Progenitor cell of endocrine pancreas (in vitro differentiated cells): ENCODE data around the gene PRR22. TPM values are rescaled to one million over a fixed set of nuclear protein-coding genes. Genes with fewer than 3 reads are reported as not detected.

Experiments used
- DNase-seq: peaks from one replicate; pipeline ENCODE4 v3.0.0; 2021; ENCODE audit warnings: low spot score; ENCODE audit not compliant: unreplicated experiment
- H3K27ac Mint-ChIP-seq: 2 replicates; pipeline ENCODE4 v1.8.0; 2021; ENCODE audit warnings: mild to moderate bottlenecking, moderate library complexity, mixed read lengths
- H3K27me3 Mint-ChIP-seq: 2 replicates; pipeline ENCODE4 v1.8.0; 2021; ENCODE audit warnings: mixed read lengths
- H3K36me3 Mint-ChIP-seq: 2 replicates; pipeline ENCODE4 v1.8.0; 2022; ENCODE audit warnings: mixed read lengths; ENCODE audit not compliant: insufficient read depth
- H3K4me1 Mint-ChIP-seq: 2 replicates; pipeline ENCODE4 v1.8.0; 2021; ENCODE audit warnings: low read depth, mixed read lengths
- H3K4me3 Mint-ChIP-seq: 2 replicates; pipeline ENCODE4 v1.8.0; 2021; ENCODE audit warnings: low read depth, mild to moderate bottlenecking, moderate library complexity, mixed read lengths
- H3K9me3 Mint-ChIP-seq: 2 replicates; pipeline ENCODE4 v1.8.0; 2021; ENCODE audit warnings: low read depth, mixed read lengths
- total RNA-seq: library from RNA; stranded (reverse); gene quantifications from 2 replicates; pipeline ENCODE4 v1.2.1, GENCODE V29; 2021
- TF ChIP-seq, protein P1 (sequence below): fragments of 200-600 bp; sonication (generic); IDR thresholded peaks from one replicate; pipeline ENCODE4 v1.5.0; 2021; ENCODE audit warnings: antibody characterized with exemption, mild to moderate bottlenecking; ENCODE audit not compliant: unreplicated experiment

PRR22 gene
- total RNA-seq, 1 donor from 2014 or later, result 5.8 TPM

DNA sequence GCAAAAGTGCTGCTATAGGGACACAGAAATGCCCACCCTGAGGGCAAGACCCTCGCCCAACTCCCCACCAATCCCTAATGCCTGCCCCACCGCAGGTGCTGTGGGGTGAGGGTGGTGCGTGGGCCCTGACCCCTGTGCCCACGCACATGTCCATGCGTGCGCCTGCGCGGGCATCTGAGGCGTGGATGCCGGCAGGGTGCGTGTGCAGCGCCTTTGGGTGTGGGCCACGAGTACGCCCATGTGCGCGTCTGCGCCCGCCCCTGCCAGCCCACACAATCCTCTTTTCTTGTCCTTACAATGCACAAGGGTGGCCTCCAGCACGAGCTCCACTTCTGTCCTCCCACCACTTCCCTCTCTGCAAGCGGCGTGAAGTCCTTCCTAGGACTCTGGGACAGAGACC is 40.6 kb upstream of the PRR22 start:
- no peaks in the 10 kb centered on the region for H3K9me3 Mint-ChIP-seq
- no peak for DNase-seq
- no peak overlapping the region for H3K4me3 Mint-ChIP-seq
- H3K36me3 Mint-ChIP-seq, result no peaks in the 10 kb centered on the region
- TF ChIP-seq, protein P1, sequence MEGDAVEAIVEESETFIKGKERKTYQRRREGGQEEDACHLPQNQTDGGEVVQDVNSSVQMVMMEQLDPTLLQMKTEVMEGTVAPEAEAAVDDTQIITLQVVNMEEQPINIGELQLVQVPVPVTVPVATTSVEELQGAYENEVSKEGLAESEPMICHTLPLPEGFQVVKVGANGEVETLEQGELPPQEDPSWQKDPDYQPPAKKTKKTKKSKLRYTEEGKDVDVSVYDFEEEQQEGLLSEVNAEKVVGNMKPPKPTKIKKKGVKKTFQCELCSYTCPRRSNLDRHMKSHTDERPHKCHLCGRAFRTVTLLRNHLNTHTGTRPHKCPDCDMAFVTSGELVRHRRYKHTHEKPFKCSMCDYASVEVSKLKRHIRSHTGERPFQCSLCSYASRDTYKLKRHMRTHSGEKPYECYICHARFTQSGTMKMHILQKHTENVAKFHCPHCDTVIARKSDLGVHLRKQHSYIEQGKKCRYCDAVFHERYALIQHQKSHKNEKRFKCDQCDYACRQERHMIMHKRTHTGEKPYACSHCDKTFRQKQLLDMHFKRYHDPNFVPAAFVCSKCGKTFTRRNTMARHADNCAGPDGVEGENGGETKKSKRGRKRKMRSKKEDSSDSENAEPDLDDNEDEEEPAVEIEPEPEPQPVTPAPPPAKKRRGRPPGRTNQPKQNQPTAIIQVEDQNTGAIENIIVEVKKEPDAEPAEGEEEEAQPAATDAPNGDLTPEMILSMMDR, result no peak
- peaks cover 1% of the 10 kb centered on the region for H3K4me1 Mint-ChIP-seq
- peaks cover 2% of the 10 kb centered on the region for H3K27me3 Mint-ChIP-seq
- no peak overlapping the region for H3K27ac Mint-ChIP-seq

DNA sequence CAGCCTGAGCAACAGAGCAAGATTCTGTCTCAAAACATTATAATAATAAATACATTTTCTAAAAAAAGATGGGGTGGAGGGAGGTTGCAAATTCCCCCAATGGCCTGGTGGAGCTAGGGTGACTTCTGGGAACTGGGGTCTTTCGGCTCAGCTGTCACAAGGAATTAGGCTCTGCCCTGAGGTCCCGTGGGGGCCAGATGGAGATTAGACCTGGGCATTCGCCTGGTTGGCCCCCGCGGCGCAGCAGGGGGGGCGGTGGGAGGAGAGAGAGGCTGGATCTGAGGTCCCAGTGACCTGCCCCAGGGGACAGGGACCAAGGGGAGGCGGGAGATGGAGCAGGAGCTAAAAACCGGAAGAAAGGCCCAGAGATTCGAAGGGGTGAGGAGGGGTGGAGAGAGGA is 40.2 kb upstream of the PRR22 start:
- H3K9me3 Mint-ChIP-seq, result no peaks in the 10 kb centered on the region
- no peak overlapping the region for H3K27ac Mint-ChIP-seq
- H3K27me3 Mint-ChIP-seq, result peaks cover 2% of the 10 kb centered on the region
- DNase-seq, result no peak
- TF ChIP-seq, protein P1, result no peak
- no peaks in the 10 kb centered on the region for H3K36me3 Mint-ChIP-seq
- H3K4me3 Mint-ChIP-seq, result no peak overlapping the region
- H3K4me1 Mint-ChIP-seq, result peaks cover 1% of the 10 kb centered on the region

DNA sequence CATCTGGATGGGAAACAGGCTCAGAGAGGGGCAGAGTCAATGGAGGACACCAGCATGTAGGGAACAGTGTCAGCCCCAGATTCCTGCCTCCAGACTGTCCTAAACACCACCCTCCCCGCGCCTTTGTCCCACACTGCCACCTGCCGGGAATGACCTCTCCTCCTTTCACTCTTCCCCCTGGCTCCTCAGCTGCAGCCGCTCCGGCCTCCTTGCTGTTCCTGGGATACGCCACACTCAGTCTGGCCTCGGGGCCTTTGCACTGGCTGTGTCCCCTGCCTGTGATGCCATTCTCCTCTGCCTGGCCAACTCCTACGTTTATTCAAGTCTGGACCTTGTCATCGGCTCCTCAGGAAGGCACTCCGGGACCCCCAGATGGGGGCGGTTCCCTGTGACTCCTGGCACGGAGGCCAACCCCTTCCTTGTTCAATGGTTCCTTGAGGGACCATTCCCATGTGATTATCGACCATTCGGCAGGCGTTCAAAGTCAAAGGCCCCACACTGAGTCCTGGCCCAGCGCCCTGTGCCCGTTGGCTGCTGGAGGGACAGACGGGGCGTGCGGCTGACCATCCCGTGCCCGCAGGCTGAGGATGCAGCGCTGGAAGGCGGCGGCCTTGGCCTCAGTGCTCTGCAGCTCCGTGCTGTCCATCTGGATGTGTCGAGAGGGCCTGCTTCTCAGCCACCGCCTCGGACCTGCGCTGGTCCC is 39.2 kb upstream of the PRR22 start:
- Mint-ChIP-seq H3K27me3 (peaks cover 2% of the 10 kb centered on the region), H3K4me1 (peaks cover 1% of the 10 kb centered on the region), H3K4me3 (no peak overlapping the region), H3K36me3 (no peaks in the 10 kb centered on the region), H3K27ac (no peak overlapping the region), H3K9me3 (no peaks in the 10 kb centered on the region)
- DNase-seq, result no peak
- TF ChIP-seq, protein P1, result no peak

DNA sequence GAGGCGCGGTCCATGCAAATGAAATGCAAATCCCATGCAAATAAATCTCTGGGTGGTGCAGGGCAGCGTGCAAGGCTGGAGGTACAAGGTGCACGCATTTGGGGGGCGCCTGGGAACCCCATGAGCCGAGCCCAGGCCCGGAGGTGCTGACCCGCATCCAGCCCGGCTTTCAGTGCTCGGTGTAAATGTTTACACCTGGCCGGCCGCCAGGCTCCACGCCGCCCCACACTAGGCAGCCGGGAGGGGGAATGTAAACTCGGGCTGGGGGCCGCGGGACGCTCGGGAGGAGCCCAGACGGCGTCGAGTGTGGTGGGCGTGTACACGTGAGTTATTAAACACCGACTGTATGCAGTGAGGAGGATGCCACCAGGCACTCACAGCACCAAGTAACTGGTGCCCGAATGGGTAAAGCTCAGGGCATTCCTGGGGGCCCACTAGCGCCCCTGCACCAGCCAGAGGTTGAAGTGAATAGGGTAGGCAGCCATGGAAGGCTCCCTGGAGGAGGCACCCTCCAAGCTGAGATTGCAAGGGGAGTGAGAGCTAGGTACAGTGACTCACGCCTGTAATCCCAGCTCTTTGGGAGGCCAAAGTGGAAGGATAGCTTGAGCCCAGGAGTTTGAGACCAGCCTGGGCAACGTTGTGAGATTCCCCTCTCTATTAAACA is 37.8 kb upstream of the PRR22 start:
- no peaks in the 10 kb centered on the region for H3K36me3 Mint-ChIP-seq
- no peak overlapping the region for H3K4me3 Mint-ChIP-seq
- no peaks in the 10 kb centered on the region for H3K9me3 Mint-ChIP-seq
- peaks cover 10% of the 10 kb centered on the region for H3K27me3 Mint-ChIP-seq
- H3K27ac Mint-ChIP-seq, result no peak overlapping the region
- TF ChIP-seq, protein P1, result no peak
- DNase-seq, result no peak
- H3K4me1 Mint-ChIP-seq, result no peaks in the 10 kb centered on the region

DNA sequence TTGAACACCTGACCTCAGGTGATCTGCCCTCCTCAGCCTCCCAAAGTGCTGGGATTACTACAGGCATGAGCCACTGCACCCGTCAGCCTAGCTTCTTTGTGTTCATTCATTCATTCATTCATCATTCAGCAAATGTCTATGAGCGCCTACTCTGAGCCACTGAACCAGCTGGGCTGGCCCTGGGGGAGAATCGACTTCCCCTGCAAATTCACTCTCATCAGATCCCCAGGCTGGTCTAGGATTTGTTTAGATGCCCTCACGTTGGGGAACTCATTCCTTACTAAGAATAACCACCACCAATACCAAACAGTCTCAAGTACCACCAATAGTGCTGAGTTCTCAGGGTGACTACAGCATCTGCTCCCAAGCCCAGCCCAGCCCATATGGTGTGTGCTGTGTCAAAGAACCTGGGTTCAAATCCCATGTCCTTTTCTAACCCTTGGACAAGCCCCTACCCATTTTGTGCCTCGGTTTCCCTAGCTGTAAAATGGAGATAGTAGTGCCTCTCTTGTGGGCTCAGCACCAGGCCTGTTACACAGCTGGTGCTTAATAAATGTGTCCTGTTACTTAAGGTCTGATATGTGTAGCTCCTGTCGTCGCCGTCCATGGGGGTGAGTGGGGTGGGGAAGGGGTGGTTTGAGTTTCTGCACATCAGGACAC is 37.1 kb upstream of the PRR22 start:
- H3K36me3 Mint-ChIP-seq, result no peaks in the 10 kb centered on the region
- DNase-seq, result no peak
- no peaks in the 10 kb centered on the region for H3K4me1 Mint-ChIP-seq
- TF ChIP-seq, protein P1, result no peak
- no peak overlapping the region for H3K27ac Mint-ChIP-seq
- peaks cover 17% of the 10 kb centered on the region for H3K27me3 Mint-ChIP-seq
- no peak overlapping the region for H3K4me3 Mint-ChIP-seq
- H3K9me3 Mint-ChIP-seq, result no peaks in the 10 kb centered on the region
